ENCODE measurements around the gene TSPAN4.

- TF ChIP-seq CTCF (IDR thresholded peaks at IDR 0.05; ENCODE audit: low read depth, low read length, missing input control) (no peak), MAX (IDR thresholded peaks at IDR 0.05) (no peak), EGR1 (IDR thresholded peaks at IDR 0.05; ENCODE audit: low read depth in 2 of 2) (no peak), TAF1 (conservative IDR thresholded peaks at IDR 0.05) (no peak)
Observed at GRCh38 chr11:837990-838307, 4.7 kb upstream of the TSPAN4 start.
